Esophagus squamous epithelium (tissue), 5 donors: ENCODE data around the gene DAPL1. TPM values are rescaled to one million over a fixed set of nuclear protein-coding genes. Genes with fewer than 3 reads are reported as not detected.

Experiments used
- DNase-seq: peaks from one replicate; lab custom pipeline; 2025; lab: John Stamatoyannopoulos, UW
- H3K27ac ChIP-seq, 4 donors: fragments of 200-600 bp; sonication (generic); one replicate each; pipeline ENCODE4 v1.5.1; 2016 to 2019; ENCODE audit warnings: mild to moderate bottlenecking in 1 of 4
- H3K27me3 ChIP-seq, 4 donors: fragments of 200-600 bp; sonication (generic); 1 replicate in 3 of 4; 2 replicates in 1 of 4; pipeline versions ENCODE4 v1.5.1 to v1.6.0; 2017 to 2021; ENCODE audit warnings: antibody characterized with exemption in 1 of 4
- H3K36me3 ChIP-seq, 3 donors: fragments of 200-600 bp; sonication (generic); one replicate each; pipeline ENCODE4 v1.5.1; 2016 to 2019
- H3K4me1 ChIP-seq, 3 donors: fragments of 200-600 bp; sonication (generic); one replicate each; pipeline ENCODE4 v1.5.1; 2017 to 2019
- H3K4me3 ChIP-seq, 4 donors: fragments of 200-600 bp; sonication (generic); 1 replicate in 3 of 4; 2 replicates in 1 of 4; pipeline ENCODE4 v1.5.1; 2016 to 2019; ENCODE audit warnings: mild to moderate bottlenecking in 2 of 4, moderate library complexity in 1 of 4
- H3K9me3 ChIP-seq, 3 donors: fragments of 200-600 bp; sonication (generic); one replicate each; pipeline ENCODE4 v1.5.1; 2016 to 2019
- POLR2A ChIP-seq, 4 donors: fragments of 450-650 bp; IDR thresholded peaks; one replicate each; pipeline ENCODE4 v1.6.1; 2017; ENCODE audit warnings: antibody characterized with exemption in 4 of 4, mild to moderate bottlenecking in 4 of 4, moderate library complexity in 3 of 4
- WGBS, 2 donors: methylation state at CpG; one replicate each; pipeline ENCODE4 v1.1.5; 2018; 5-methylcytosine and 5-hydroxymethylcytosine counted together
- intact Hi-C: fragments of 100-400 bp; cut with DNase I; formaldehyde crosslinking; loops from one replicate; pipeline ENCODE4 v1.15.0; 2022
- total RNA-seq, 4 donors: library from RNA; depleted of rRNA; stranded (reverse); fragments of >200 nt; gene quantifications; one replicate each; pipeline ENCODE4 v1.1.0, GENCODE V29; 2016
- TF ChIP-seq, protein P1 (sequence below), 6 experiments: fragments of 450-650 bp in 4 of 6; fragments of 200-600 bp in 2 of 6; sonication (generic) in 2 of 6; IDR thresholded peaks; one replicate each; pipeline ENCODE4 v1.5.1; 2016 to 2019; ENCODE audit warnings: antibody characterized with exemption in 6 of 6, mild to moderate bottlenecking in 4 of 6, moderate library complexity in 4 of 6
- donor health status: DM: yes; HTN: yes; CAD: no.

DAPL1 gene
- total RNA-seq, 4 donors from 2014 or later = 79.3 to 220 (median 186) TPM

DNA sequence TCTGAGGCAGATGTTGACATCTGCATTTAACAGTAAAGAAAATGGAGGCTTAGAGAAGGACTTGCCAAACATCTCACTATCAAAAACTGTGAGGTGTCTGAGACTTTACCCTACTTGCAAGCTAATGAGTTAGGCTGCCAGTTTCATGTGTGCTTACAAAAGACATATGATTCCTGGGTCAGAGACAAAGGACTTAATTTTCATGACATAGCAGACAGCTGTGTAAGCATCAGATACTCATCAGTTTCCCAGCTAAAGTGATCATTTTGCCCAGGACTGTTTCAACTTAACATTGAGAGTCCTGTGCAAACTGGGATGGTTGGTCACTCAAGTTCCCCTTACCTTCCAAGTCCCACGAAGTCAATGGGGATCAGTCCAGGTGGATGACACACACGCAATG is 18.9 kb upstream of the DAPL1 start:
- TF ChIP-seq POLR2A (IDR thresholded peaks at IDR 0.05) = no peak
- TF ChIP-seq, protein P1, sequence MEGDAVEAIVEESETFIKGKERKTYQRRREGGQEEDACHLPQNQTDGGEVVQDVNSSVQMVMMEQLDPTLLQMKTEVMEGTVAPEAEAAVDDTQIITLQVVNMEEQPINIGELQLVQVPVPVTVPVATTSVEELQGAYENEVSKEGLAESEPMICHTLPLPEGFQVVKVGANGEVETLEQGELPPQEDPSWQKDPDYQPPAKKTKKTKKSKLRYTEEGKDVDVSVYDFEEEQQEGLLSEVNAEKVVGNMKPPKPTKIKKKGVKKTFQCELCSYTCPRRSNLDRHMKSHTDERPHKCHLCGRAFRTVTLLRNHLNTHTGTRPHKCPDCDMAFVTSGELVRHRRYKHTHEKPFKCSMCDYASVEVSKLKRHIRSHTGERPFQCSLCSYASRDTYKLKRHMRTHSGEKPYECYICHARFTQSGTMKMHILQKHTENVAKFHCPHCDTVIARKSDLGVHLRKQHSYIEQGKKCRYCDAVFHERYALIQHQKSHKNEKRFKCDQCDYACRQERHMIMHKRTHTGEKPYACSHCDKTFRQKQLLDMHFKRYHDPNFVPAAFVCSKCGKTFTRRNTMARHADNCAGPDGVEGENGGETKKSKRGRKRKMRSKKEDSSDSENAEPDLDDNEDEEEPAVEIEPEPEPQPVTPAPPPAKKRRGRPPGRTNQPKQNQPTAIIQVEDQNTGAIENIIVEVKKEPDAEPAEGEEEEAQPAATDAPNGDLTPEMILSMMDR (IDR thresholded peaks at IDR 0.05) = no peak

DNA sequence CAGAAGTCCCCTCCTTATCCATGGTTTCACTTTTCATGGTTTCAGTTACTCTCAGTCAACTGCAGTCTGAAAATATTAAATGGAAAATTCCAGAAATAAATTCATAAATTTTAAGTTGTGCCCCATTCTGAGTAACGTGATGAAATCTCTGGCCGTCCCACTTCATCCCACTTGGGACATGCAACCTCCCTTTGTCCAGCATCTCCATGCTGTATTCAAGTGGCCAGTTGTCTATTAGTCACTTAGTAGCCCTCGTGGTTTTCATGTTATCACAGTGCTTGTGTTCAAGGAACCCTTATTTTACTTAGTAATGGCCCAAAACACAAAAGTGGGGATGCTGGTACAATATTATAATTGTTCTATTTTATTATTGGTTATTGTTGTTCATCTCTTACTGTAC is 18.0 kb upstream of the DAPL1 start:
- Histone ChIP-seq H3K4me3 (no peak overlapping the region), H3K4me1 (peaks cover 3 to 47% (median 11%) of the 10 kb centered on the region in 3 donors), H3K36me3 (no peaks in the 10 kb centered on the region), H3K27me3 (no peaks in the 10 kb centered on the region), H3K9me3 (no peaks in the 10 kb centered on the region), H3K27ac (no peak overlapping the region)
- WGBS, 2 donors = 85 to 86% methylated on average over 3 of the region's 3 CpGs
- TF ChIP-seq, protein P1 (IDR thresholded peaks at IDR 0.05) = no peak
- TF ChIP-seq POLR2A (IDR thresholded peaks at IDR 0.05) = no peak
- intact Hi-C loops = no loop called here
- no peak for DNase-seq

More for the DNA sequence above, 18.9 kb upstream of the DAPL1 start:
- peaks cover 1 to 38% (median 5%) of the 10 kb centered on the region in 3 donors for H3K4me1 ChIP-seq
- no peaks in the 10 kb centered on the region for H3K36me3 ChIP-seq
- no peaks in the 10 kb centered on the region for H3K27me3 ChIP-seq
- H3K4me3 ChIP-seq = no peak overlapping the region
- no peaks in the 10 kb centered on the region for H3K9me3 ChIP-seq
- 100% methylated on average over 1 to 2 of the region's 2 CpGs for WGBS, 2 donors
- no peak overlapping the region for H3K27ac ChIP-seq
- intact Hi-C loops = no loop called here
- DNase-seq = no peak

DNA sequence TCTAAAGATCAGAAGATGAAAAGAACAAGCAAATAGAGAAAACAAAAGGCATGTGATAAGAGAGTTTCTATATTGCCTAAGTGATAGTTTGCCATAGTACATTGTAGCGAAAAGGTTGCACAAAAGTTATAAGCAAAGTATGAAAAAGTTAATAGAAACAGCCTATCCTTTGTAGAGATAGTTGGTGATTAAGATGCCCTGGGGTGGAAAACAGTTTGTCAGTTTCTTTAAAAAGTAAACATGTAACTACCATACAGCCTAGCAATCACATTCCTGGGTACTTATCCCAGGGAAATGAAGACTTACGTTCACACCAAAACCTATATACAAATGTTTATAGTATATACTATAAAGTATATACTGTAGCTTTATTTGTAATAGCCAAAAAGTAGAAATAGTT is 16.9 kb upstream of the DAPL1 start:
- peaks cover 8 to 50% (median 23%) of the 10 kb centered on the region in 3 donors for H3K4me1 ChIP-seq
- TF ChIP-seq POLR2A (IDR thresholded peaks at IDR 0.05) = no peak
- H3K27me3 ChIP-seq = no peaks in the 10 kb centered on the region
- intact Hi-C loops = no loop called here
- no peak overlapping the region for H3K4me3 ChIP-seq
- H3K27ac ChIP-seq = no peak overlapping the region
- no peaks in the 10 kb centered on the region for H3K36me3 ChIP-seq
- H3K9me3 ChIP-seq = no peaks in the 10 kb centered on the region
- no peak for DNase-seq
- 36 to 58% methylated on average over 2 of the region's 2 CpGs for WGBS, 2 donors

DNA sequence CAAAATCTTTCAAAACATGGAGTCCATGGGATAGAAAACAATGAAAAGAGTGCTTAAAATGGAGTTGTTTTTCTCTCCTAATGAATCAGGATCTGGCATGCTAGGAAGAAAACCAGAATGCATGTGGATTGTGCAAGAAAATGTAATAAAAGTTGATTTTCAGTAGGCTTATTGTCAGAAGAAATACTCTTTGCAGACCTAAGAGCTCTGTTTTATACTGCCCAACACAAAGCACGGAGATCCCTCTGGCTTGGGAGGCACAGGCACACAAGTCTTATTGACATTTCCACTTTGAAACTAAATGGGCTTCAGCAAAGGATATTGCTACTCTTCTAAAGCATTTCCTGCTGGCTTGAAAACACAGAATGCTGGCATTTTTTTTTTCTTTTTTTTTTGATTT is 15.5 kb upstream of the DAPL1 start:
- Histone ChIP-seq H3K4me3 (no peak overlapping the region), H3K9me3 (no peaks in the 10 kb centered on the region), H3K36me3 (no peaks in the 10 kb centered on the region), H3K27ac (no peak overlapping the region), H3K4me1 (peaks cover 10 to 63% (median 23%) of the 10 kb centered on the region in 3 donors), H3K27me3 (no peaks in the 10 kb centered on the region)
- no peak for DNase-seq
- intact Hi-C loops = no loop called here
- TF ChIP-seq, protein P1 (IDR thresholded peaks at IDR 0.05) = no peak
- no peak for TF ChIP-seq POLR2A (IDR thresholded peaks at IDR 0.05)
- 76 to 80% methylated on average over 1 of the region's 1 CpG for WGBS, 2 donors

DNA sequence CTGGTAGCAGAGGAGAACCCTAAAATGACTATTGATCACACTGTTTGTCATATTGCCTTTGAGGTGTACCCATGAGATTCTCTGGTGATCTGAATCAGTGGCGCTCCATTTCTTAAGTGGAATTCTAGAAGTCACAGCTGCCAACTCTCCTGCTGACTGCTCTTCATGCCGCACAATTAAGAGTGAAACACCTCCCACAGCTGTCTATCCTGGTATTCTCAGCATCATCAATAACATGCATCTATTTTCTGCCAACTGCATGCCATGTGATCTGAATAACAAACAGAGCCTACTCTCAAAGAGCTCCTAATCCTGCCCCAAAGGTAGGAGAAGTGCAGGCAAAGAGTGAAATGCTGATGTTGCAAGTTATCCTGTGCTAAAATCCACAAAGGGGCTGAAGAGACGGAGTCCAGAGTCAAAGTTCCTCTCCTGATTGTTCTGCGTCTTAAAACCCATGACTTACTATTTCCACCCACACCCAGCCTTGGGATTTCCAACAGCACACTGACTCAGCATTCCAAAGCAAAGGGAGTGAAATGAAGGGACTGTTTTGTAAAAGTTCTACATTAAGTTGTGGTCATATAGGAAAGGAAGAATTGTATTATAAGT is 13.7 kb upstream of the DAPL1 start:
- no peaks in the 10 kb centered on the region for H3K9me3 ChIP-seq
- no peak for DNase-seq
- H3K4me1 ChIP-seq = peaks cover 10 to 66% (median 23%) of the 10 kb centered on the region in 3 donors
- no peak overlapping the region for H3K4me3 ChIP-seq
- H3K27me3 ChIP-seq = no peaks in the 10 kb centered on the region
- TF ChIP-seq, protein P1 (IDR thresholded peaks at IDR 0.05) = no peak
- H3K36me3 ChIP-seq = no peaks in the 10 kb centered on the region
- 29 to 48% methylated on average over 4 of the region's 4 CpGs for WGBS, 2 donors
- H3K27ac ChIP-seq = peak overlapping the region; percentile 69 to 86 (median 78)
- intact Hi-C loops = no loop called here
